RPMI7951 (cell line): Measurements from ENCODE around the gene ACACA. TPM values are rescaled to one million over a fixed set of nuclear protein-coding genes. Genes with fewer than 3 reads are reported as not detected.
"Not testable (repeated sequence)": the region's sequence is repeated elsewhere in the genome, so short reads cannot be mapped to it uniquely, and the experiment has no call there.

Experiments used
- DNase-seq: peaks from one replicate; pipeline ENCODE4 v3.0.0-alpha.2; 2012; ENCODE audit warnings: low read depth
- total RNA-seq: library from RNA; depleted of rRNA; stranded (reverse); fragments of >200 nt; shearing (Covaris generic); gene quantifications from 2 replicates; pipeline ENCODE4 v1.2.3, GENCODE V29; 2014; rRNA removed

The ACACA gene
- total RNA-seq = 15.6 and 16.5 TPM in 2 replicates

DNA sequence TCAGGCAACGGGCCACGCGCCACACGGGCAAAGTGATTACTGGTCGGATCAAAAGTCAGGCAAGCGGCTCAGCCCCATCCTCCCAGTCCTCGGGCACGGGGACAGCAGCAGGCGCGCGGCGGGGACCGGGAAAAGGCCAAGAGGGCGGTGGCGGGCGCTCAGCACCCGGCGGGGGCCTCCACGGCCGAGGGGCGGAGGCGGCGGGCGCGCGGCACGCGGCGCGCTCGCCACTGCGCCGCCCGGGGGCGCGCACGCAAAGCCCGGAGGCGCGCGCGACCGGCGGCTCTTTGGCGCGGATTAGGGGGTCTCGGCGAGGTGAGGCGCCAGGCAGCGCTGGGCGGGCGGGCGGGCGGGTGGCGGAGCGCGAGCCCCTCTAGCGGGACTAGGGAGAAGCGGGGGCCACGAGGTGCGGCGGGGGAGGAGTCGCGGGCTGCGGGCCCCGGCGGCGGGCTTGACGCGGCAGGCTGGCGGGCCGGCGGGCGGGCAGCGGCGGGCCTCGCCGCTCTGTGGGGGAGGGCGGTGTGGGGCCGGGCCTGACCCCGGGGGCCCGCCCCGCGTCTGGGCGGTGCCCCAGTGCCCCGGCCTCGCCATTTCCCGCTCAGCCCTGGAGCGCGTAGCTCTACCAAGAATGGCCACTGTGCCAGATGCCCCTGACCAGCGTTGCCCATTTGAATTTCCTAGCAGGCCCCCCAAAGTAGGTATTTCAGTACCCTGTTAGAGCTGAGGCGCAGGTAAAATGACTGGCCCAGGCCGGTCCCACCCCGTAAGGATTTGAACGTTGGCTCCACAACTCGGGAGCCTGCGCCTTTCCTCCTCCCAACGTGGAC lies at the start of gene ACACA, which contains the start of gene TADA2A:
Gene ACACA, minus strand, starts transcription at position 202 of the 827 bp plus-strand sequence. CDS start 537 bp downstream, outside the sequence.
Gene TADA2A, plus strand, starts transcription at position 252 of the 827 bp plus-strand sequence. CDS start 4,480 bp downstream, outside the sequence.
- peak; percentile 81 for DNase-seq

DNA sequence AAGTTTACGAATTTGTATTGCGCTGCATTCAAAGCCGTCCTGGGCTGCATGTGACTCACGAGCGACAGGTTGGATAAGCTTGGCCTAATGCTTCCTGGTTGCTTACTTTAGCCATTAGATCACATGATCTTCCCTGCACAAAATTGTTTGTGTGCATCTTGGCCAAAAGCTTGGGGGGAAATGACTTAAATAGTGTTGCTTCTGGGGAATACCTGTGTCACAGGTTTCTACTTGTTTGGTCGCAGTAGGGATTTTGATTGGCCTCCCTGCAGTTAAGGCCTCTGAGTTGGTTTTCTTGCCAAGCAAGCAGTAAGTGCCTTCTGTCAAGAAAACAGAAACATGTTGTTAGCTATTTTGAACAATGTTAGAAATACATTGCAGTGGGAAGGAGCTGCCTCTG lies 43.5 kb upstream of the ACACA start:
- no peak for DNase-seq

DNA sequence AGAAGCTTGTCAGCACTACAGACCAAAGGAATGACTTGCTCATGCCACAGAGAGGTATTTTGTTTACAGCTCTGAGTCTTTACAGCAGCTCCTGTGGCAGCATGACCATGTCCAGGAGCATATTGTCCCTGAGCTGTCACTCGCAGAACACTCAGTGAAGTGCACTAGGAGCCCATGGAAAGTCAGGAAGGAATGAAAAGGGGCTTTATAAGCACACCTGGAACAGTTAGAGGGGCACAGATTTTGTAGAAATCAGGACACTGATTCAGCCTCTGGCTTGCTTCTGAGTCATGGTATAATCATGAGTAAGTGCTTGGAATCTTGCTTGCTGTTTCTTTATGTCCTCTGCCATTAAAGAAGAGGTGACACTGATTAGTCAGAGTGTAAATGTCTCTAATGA lies 41.0 kb upstream of the ACACA start:
- DNase-seq = peak; percentile 29

DNA sequence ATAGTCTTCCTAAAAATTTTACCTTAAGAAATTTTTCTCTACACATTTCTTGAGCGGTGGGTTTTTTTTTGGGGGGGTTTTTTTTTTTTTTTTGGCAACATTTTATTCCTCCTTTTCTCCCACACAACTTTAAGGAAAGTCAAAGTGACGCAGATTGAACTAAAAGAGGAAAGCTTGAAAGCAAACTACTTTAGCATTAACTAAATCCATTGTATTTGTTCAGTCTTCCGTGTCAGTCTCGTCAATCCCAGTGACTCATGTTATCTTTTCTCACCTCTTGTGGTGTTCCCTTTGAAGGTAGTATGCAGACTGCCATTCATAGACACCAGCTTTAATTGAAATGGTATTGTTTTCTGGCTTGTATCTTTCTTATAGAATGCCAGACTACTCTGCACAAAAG lies 39.4 kb upstream of the ACACA start:
- DNase-seq = peak; percentile 22

DNA sequence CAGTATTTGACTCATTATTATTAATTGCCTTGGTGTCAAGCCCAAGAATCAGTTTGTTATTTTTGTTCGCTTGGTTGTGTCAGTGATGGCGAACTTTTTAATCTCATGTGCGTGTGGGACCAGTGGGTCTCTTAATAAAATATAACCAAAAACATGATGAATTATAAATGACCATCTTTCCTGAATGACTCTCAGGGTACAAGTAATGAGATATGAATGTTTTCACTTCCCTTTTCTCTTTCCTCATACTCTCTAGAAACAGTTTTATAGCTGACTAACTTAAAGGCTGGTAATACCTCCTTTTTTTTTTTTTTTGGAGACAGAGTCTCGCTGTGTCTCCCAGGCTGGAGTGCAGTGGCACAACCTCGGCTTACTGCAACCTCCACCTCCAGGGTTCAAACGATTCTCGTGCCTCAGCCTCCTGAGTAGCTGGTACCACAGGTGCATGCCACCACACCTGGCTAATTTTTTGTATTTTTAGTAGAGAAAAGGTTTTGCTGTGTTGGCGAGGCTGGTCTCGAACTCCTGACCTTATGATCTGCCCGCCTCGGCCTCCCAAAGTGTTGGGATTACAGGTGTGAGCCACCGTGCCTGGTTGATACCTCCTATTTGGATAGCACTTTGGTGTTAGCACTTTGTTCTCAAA lies 34.9 kb upstream of the ACACA start:
- DNase-seq = not testable (repeated sequence)

DNA sequence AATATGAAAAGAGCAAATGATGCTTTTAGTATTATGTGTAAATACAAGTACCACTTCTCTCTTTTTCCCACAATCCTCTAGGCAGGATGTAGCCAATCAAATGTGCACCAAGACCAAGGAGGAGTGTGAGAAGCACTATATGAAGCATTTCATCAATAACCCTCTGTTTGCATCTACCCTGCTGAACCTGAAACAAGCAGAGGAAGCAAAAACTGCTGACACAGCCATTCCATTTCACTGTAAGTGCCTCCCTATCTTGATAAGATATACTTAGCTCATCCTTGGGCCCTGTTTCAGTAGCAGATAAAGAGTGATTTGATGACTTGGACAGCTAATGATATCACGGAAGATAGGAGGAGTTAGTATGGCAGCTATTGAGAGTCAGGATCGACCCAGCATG lies 33.8 kb upstream of the ACACA start:
- DNase-seq = no peak

DNA sequence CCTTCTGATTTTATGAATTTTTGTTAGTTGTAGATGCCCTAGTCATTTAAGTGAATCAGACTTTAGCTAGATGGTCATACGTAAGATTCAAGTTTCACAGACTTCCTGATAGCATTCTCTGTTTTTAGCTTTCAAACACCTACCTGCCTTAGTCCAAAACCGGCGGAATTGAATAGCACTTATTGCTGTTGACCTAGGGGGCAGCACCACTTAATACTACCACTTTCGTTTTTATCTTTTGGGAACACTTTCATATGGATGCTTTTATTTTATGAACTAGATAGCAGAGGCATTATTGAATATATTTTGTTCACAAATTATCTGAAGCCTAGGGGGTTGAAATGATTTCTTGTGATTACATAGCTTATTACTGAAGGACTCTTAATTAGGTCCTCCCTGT lies 31.5 kb upstream of the ACACA start:
- no peak for DNase-seq

DNA sequence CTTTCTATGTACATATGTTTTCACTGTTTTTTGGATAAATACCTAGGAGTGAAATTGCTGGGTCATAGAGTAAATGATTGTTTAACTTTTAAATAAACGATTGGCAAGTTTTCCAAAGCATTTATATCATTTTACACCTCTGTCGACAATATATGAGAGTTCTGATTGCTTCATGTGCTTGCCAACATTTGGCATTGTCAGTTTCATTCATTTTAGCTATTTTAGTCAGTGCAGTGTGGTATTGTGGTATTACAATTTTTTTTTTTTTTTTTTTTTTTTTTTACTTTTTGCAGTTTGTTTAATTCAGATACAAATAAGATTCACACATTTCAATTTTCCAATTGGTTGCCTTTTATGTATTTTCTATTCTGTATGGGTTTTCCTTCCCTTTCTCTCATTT lies 26.0 kb upstream of the ACACA start:
- no peak for DNase-seq

DNA sequence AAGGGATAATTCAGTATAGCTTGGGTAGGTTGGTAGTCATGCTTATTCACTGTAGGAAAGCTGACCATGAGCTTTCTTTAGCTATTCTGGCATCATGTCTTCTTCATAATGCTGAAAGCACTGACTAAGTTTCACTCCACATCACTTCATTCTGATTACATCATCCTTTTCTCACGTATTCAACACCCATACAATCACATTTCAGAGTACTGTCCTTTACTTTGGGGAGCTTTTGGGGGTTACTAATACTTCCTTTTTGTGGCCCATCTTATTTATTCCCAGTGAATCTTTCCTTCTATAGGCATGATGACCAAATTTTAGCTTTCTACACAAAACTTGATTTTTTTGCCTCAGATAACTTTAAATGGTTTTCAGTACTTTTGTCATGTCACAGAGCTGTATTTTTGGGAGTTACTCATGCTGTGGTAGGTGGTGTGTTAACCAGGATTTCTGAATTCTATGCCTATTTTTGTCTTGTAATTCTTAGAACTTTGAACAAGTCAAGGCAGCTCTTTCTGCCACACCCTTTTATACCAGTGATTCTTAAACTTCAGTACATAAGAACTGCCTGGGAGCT lies 23.5 kb upstream of the ACACA start:
- DNase-seq = no peak

DNA sequence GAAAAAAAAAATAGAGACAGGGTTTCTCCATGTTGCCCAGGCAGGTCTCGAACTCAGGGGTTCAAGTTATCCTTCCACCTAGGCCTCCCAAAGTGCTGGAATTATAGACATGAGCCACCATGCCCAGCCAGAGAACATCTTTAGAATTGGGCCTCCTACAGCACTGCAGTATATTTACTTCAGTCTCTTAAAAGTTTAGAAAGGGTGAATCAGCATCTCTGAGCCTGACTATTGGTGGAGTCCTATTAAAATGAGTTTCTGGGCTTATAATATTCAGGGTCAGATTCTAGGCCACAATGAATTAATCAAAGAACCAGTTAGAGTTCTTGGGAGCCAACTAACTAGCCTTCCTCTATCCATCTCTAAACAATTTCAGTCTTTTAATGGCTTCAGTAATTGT lies 22.8 kb upstream of the ACACA start:
- DNase-seq = no peak

DNA sequence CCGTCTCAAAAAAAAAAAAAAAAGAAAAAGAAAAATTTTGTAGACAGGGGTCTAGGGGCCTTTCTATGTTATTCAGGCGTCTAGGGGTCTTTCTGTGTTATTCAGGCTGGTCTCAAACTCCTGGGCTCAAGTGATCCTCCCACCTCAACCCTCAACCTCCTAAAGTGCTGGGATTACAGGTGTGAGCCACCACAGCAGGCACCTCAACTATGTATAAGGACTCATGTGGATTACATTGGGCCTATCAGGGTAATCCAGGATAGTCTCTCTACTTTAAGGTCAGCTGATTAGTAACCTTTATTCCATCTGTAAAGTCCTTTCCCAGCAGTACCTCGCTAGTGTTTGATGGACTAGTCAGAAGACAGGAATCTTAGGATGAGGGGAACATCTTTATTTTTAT lies 22.4 kb upstream of the ACACA start:
- no peak for DNase-seq

DNA sequence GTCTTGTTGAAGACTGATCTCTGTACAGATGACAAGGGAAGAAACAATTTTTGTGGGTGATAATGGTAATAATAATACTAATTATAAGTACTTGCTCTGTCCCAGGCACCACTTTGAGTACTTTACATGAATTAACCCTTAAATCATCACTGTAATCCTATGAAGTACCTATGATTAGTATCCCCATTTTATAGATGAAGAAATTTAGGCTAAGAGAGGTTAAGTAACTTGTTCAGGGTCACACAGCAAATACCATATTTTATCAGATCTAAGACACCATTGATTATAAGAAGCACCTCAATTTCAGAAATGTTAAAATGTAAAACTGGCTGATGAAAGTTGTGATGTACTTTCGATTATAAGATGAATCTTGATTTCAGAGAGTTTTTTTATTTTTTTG lies 18.6 kb upstream of the ACACA start:
- no peak for DNase-seq

DNA sequence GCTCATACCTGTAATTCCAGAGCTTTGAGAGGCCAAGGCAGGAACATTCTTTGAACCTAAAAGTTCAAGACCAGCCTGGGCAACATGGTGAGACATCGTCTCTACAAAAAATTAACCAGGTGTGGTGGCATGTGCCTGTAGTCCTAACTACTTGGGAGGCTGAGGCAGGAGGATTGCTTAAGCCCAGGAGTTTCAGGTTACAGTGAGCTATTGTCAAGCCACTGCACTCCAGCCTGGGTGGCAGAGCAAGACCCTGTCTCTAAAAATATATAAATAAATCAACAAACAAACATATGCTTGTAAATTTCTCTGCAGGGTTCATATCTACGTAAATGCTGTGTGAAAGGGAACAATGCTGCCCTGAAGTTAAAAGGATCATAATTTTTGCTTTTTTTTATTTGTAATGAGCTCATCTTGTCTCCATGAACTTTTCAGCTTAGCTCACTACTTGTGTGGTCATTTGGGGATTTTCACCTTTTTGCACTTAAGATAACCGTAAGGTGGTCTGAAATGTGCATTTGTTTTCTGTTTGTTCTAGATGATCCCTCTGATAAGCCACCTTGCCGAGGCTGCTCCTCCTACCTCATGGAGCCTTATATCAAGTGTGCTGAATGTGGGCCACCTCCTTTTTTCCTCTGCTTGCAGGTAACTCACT lies 16.5 kb upstream of the ACACA start:
- DNase-seq = no peak

DNA sequence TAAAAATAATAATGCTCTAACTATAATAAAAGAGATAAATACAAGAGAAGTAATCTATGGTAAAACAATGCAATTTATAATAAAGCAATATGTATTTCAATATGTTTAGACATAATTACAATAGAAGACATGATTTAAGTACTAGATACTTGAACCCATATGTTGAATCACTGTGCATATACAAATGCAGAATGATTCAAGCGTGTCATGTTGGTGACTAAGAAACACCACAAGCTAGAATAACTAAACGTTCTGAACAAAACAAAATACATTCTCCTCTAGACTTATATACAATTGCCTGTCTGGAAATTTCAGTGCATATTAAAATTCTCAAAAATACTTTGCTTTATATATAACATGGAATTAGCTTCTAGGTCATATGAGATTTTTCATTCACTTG lies 11.2 kb upstream of the ACACA start:
- DNase-seq = no peak

DNA sequence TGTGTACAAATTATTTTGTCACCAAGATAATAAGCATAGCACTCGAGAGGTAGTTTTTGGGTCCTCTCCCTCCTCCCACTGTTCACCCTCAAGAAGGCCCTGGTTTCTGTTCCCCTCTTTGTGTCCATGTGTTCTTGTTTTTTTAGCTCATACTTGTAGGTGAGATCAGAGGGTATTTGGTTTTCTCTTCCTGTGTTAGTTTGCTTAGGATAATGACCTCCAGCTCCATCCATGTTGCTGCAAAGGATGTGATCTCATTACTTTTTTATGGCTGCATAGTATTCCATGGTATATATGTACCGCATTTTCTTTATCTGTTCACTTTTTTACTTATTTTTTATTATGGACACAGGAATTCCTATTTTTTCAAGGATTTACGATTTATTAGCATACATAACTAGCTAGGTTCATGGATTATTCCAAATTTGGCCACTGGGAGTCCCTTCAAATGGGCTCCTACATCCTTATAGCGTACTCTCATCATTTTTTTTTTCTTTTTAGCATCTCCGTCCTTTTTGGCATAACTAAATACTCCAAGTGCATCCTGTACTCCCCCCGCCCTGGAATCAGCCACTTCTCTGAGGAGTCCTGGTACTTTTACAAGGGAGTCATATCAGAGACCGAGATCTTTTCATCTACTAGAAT lies 7.4 kb upstream of the ACACA start:
- DNase-seq = no peak

DNA sequence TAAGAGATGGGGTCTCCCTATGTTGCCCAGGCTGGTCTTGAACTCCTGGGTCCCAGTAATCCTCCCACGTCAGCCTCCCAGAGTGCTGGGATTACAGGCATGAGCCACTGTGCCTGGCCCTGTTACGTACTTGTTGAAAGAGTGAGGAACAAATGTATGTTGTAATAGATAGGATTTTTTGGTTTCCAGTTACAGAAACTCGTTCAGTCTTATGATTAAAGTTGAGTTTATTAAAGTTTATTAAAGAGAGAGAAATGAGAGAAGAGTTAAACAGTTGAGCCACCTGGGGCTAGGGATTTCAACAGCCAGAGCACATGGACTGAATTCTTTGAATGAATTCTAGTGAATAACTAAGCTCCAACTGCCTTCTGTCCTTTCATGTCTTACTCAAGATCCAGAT lies 3.7 kb upstream of the ACACA start:
- no peak for DNase-seq

DNA sequence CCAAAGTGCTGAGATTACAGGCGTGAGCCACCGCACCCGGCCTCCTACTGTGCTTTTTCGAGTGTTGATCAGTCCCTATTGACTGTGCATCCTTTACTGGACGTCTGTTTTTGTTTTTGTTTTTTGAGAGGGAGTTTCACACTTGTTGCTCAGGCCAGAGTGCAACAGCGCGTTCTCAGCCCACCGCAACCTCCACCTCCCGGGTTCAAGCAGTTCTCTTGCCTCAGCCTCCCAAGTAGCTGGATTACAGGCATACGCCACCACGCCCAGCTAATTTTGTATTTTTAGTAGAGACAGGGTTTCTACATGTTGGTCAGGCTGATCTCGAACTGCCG lies 1.5 kb upstream of the ACACA start:
- DNase-seq = not testable (repeated sequence)

DNA sequence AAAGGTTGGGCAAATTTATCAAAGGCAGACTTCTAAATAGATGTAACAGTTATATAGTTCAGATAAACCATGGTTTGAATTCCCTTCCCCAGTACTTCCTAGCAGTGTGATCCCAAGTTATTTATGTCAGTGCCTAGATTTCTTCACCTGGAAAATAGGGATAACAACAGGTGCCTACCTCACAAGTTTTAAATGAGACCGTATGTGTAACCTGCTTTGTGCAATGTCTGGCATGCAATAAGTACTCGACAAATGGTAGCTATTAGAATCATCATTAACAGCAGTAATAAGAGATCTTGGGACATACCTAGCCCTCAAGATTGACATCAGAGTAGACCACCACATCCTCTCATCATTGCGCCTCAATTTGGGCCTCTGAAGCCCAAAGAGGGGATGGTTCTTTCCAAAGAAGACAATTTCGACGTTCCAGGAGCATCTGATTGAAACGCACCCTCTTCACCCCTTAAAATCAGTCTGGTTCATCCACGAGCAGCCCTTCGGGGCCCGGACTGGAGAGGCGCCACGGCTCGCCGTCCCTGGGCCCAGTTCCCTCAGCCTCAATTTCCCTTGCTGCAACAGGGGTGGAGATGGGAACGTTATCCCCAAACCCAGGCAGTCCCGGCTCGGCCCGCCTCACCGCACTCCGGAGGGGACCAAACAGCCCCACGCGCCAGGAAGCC lies 541 bp downstream of the ACACA start:
- DNase-seq = peak; percentile 8

DNA sequence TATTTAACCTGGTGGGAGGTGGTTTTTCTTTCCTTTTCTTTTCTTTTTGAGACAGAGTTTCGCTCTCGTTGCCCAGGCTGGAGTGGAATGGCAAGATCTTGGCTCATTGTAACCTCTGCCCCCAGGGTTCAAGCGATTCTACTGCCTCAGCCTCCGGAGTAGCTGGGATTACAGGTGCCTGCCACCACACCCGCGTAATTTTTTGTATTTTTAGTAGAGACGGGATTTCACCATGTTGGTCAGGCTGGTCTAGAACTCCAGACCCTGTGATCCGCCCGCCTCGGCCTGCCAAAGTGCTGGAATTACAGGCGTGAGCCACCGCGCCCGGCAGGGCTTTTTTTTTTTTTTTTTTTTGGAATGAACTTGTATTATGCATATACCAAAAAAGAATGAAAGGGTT lies 1.1 kb downstream of the ACACA start:
- not testable (repeated sequence) for DNase-seq

DNA sequence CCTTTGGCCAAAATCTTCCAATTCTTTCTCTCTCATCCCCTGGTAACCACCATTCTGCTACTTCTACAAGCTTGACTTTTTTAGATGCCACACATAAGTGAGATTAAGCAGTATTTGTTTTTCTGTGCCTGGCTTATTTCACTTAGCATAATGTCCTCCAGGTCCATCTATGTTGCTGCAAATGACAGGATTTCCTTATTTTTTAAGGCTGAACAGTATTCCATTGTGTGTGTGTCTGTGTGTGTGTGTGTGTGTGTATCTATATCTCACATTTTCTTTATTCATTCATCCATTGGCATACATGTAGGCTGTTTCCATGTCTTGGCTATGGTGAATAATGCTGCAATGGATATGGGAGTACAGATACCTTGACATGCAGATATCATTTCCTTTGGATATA lies 6.1 kb downstream of the ACACA start:
- DNase-seq = no peak

DNA sequence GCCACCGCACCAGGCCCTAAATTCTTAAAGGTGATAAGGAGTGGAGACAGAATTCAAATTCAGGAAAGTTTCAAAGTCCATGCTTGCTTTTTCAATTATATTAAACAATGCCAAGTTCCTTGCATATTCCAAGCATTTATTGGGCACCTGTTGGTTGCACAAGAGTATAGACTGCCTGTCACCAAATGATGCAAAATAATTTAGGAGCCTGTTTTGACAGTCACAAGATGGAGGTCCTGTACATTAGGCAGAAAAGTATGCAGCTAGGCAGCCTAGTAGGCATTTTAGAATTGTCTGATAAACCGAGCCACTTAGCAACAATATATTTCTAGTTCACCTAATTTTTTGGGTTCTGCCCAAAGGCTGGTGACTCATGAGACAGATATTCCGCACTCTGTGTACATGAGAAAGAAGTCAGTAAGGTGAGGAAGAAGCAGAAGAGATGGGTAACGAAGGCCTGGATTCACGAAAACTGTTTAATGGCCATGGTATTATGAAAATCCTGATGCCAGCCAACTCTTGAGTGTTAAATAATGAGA lies 7.3 kb downstream of the ACACA start:
- peak; percentile 8 for DNase-seq
